Activated naive CD4-positive, alpha-beta T cell treated with anti-CD3 and anti-CD28 coated beads, Interleukin-2, amount 50 U/mL, for 72 hours (primary cell): ENCODE data around the gene SLC35D1. TPM values are rescaled to one million over a fixed set of nuclear protein-coding genes. Genes with fewer than 3 reads are reported as not detected.

Experiments used
- ATAC-seq, 2 donors: fragments of 150-1000 bp; cut with Tn5 transposase; 2 replicates each; pipeline ENCODE4 v1.10.0; 2021; ENCODE audit warnings: mild to moderate bottlenecking in 2 of 2, moderate library complexity in 2 of 2
- DNase-seq, 2 donors: peaks; one replicate each; pipeline ENCODE4 v3.0.0; 2021 to 2022; ENCODE audit warnings: low spot score in 2 of 2
- H3K27ac Mint-ChIP-seq, 2 donors: one replicate each; pipeline ENCODE4 v1.8.0; 2022; ENCODE audit warnings: mild to moderate bottlenecking in 2 of 2, mixed read lengths in 2 of 2
- H3K36me3 Mint-ChIP-seq, 2 donors: one replicate each; pipeline ENCODE4 v1.8.0; 2022; ENCODE audit warnings: mixed read lengths in 2 of 2
- H3K9me3 Mint-ChIP-seq, 2 donors: one replicate each; pipeline ENCODE4 v1.8.0; 2022; ENCODE audit warnings: mixed read lengths in 2 of 2
- total RNA-seq, 2 donors: library from RNA; stranded (reverse); gene quantifications; one replicate each; pipeline ENCODE4 v1.2.3, GENCODE V29; 2022

Gene SLC35D1
- total RNA-seq, 2 donors from 2014 or later = 11.7 to 12.5 TPM

DNA sequence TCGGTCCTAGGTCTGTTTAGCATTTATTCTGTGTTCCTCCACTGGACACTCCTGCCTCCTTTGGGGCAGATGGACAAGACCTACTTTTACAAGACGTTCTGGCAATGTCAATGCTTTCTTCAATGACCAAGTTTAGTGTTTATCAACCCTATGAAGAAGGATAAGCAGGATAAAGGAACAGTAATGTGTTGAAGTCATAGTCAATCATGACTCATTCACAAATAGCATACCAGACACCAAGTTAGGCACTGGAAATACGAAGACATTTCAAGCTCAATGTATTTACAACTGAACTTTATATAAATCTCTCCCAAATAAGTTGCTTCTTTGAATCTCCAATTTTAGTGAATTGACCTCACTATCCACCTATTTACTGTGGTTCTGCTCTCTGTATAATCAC, 4.8 kb upstream of the SLC35D1 start:
- ATAC-seq = no peak
- Mint-ChIP-seq H3K27ac (no peak overlapping the region), H3K36me3 (peaks cover 0 to 4% of the 10 kb centered on the region in 2 donors), H3K9me3 (no peaks in the 10 kb centered on the region)
- DNase-seq = no peak

DNA sequence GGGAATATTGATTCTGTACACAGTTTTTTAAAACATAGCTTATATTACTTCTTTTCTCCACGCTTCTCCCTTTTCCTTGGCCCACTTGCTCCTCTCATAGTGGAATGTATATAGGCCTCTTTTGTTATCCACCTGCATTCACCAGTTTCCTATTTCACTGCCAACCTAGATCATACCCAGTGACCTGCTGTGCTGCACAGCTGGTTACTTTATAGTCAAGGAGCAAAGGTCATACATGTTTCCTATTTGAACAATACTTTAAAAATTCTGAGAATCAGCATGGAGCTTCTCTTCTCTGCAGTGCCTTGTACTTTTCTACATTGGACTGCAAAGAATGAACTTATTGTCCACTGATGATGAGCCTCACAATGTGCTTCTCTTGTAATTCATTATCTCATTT, 4.3 kb upstream of the SLC35D1 start:
- no peak for ATAC-seq
- no peak overlapping the region for H3K27ac Mint-ChIP-seq

DNA sequence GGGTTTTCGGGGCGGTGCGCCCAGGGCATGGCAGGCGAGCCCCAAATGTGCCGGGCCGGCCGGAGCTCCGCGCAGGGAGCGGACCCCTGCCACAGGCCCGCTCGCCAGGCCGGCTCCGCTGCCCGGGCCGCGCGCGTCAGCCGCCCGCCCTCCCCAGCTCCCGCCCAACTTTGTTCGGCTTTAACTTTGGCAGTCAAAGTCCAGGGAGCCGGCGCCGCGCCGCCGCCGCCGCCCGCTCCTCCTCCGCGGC, 488 bp downstream of the SLC35D1 start:
- no peaks in the 10 kb centered on the region for H3K9me3 Mint-ChIP-seq
- DNase-seq = peak; percentile 46 to 66
- ATAC-seq = peak in 1 of 2 donors; percentile 52

More for the DNA sequence above, 4.3 kb upstream of the SLC35D1 start:
- peaks cover 0 to 7% of the 10 kb centered on the region in 2 donors for H3K36me3 Mint-ChIP-seq
- H3K9me3 Mint-ChIP-seq = no peaks in the 10 kb centered on the region
- no peak for DNase-seq

DNA sequence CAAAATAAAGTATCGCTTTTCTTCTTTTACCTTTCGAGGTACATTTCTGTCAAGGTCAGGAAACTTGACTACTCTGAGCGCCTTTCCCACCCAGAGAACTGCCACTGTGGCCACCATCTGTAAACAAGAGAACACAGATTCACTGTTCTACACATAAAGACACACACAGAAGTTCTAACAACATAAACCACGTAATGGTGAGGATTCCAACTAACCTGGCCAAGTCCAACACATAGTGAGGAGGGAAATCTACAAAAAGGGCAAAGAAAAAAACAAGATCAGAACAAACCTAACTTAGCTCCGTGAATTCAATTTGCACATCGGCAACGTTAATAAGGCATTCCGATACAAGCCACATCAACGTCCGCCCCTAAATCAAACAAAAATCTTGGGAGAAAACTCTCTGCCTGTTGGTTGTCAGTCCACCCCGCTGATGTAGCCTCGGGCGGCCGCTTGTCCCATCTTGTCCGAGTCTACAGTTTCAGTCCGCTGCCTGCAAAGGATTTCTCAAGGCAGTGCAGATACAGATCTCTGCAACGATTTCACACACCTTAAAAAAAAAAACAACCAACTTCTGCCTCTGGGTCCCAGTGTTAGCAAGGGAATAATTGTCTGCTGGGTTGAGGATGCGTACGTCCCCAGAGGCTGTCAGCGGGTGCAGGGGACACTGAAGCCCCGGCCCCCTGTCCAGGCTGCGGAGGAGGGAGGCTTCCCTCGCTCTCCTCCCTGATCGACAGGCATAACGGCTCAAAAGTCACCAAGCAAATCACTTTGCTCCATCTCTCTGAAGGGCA, 1.0 kb downstream of the SLC35D1 start:
- DNase-seq = peak in 1 of 2 donors; percentile 17
- Mint-ChIP-seq H3K27ac (peak overlapping the region; percentile 12 to 88), H3K36me3 (peaks cover 6 to 21% of the 10 kb centered on the region in 2 donors), H3K9me3 (no peaks in the 10 kb centered on the region)
- ATAC-seq = peak in 1 of 2 donors; percentile 25

More for the DNA sequence above, 488 bp downstream of the SLC35D1 start:
- H3K27ac Mint-ChIP-seq = peak overlapping the region in 1 of 2 donors; percentile 88
- peaks cover 6 to 21% of the 10 kb centered on the region in 2 donors for H3K36me3 Mint-ChIP-seq

DNA sequence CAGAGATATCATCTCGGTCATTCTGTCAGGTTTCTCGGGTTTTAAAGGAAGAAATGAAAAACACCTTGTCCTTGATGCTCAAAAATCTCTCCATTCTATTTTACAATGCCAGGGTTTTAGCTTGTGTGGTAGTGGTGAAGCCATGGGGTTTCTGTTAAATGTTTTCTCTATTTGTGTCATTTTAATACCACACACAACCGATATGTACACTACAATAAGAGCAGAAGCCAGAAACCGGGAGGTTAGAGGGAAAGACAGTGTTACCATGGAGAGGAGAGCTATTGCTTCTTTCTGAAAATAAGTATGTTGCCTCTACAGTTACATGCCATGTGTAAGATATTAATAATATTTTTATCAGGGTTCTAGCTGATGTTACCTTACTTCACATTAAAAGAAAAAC, 2.8 kb downstream of the SLC35D1 start:
- H3K27ac Mint-ChIP-seq = no peak overlapping the region
- H3K9me3 Mint-ChIP-seq = no peaks in the 10 kb centered on the region
- ATAC-seq (no peak), DNase-seq (no peak)
- peaks cover 6 to 21% of the 10 kb centered on the region in 2 donors for H3K36me3 Mint-ChIP-seq

DNA sequence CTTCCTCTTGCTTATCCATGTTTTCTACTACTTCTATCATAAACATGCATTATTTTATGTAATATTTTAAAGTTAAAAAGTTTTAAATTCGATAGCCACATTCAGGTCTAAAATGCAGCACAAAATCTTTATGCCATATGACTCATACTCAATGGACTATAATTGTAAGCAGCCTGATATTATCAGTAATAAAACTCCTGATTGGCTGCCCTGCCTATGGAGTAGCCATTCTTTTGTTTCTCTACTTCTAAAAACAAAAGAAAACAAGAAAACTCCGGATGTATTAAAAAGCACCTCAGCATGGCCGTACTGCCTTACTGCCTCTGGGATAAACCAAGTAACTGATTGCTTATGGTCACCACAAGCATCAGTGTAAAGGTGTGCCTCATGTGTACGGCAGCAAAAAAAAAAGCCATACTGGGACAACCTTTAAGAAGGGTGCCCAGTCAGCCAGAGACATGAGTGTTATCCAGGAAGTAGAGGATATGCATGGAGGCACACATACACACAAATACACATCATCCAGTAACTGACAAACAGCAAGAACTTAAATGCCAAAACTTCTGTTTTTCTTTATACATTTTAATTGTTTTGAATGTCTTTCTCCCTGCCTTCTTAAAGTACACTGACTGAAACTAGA, 9.2 kb downstream of the SLC35D1 start:
- DNase-seq (no peak), ATAC-seq (no peak)
- no peak overlapping the region for H3K27ac Mint-ChIP-seq
- H3K9me3 Mint-ChIP-seq = no peaks in the 10 kb centered on the region
- H3K36me3 Mint-ChIP-seq = peaks cover 25 to 28% of the 10 kb centered on the region in 2 donors

DNA sequence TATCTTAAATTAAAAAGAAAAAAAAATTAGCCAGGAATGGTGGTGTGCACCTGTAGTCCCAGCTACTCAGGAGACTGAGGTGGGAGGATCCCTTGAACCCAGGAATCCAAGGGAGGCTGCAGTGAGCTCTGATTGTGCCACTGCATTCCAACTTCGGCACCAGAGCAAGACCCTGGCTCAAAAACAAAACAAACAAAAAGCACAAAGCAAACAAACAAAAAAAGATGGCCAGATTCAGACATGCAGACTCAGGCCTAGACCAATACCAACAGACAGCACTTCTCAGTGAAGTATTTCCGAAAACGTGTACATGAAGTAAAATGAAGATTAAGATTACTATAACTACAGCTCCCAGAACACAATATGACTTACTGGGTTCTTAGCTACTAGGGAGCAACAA, 10.6 kb downstream of the SLC35D1 start:
- DNase-seq = no peak
- Mint-ChIP-seq H3K27ac (no peak overlapping the region), H3K9me3 (no peaks in the 10 kb centered on the region), H3K36me3 (peaks cover 27 to 38% of the 10 kb centered on the region in 2 donors)
- no peak for ATAC-seq

DNA sequence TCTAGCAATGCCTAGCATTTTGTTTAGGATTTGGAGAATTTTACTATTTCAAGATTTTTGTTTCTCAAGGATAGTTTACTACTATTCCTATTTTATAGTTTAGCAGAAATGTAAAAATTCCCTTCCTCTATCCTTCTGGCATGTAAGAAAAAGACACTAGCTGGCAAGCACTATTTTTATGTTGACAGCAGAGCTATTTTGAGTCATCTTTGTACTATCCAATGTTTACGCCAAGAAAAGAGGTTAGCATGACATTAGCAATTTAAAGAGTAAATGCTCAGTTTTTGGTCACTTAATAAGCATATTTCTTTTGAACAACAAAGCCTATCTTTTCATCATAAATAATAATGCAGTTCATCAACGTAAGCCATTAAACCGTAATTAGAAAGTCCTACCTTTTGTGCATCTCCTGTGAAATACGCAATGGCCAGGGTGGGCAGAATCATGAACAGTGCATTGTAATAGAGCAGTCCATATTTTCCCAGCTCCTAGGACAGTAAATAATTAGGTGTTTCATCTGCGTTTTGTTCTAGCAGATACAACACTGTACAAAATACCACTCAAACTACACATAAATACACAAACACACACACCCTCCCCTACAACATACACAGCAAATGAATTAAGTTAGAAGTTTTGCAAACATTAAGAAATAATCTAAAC, 12.0 kb downstream of the SLC35D1 start:
- no peak for ATAC-seq
- Mint-ChIP-seq H3K27ac (peak overlapping the region in 1 of 2 donors; percentile 33), H3K36me3 (peaks cover 34 to 46% of the 10 kb centered on the region in 2 donors)

DNA sequence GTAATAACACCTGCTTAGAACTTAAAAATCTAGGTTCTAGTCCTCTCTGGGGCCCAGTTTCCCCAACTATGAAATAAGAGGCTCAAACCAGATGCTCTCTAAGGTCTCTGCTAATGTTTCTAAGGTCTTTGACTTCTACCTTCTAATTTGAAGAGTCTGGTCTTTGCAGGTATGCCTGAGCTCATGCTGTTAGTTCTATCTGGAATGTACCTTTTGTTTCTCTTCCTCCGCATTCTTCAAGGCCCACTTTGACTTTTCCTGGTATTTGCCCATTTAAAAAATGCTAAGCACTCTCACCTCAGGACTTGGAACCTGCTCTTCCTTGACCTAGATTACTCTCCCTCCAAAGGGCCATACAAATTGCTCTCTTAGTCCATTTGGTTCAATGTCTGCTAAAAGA, 13.5 kb downstream of the SLC35D1 start:
- peaks cover 42 to 60% of the 10 kb centered on the region in 2 donors for H3K36me3 Mint-ChIP-seq
- H3K27ac Mint-ChIP-seq = no peak overlapping the region
- DNase-seq (no peak), ATAC-seq (no peak)
- peaks cover 0 to 6% of the 10 kb centered on the region in 2 donors for H3K9me3 Mint-ChIP-seq

More for the DNA sequence above, 12.0 kb downstream of the SLC35D1 start:
- DNase-seq = no peak
- H3K9me3 Mint-ChIP-seq = peaks cover 0 to under 1% of the 10 kb centered on the region in 2 donors

DNA sequence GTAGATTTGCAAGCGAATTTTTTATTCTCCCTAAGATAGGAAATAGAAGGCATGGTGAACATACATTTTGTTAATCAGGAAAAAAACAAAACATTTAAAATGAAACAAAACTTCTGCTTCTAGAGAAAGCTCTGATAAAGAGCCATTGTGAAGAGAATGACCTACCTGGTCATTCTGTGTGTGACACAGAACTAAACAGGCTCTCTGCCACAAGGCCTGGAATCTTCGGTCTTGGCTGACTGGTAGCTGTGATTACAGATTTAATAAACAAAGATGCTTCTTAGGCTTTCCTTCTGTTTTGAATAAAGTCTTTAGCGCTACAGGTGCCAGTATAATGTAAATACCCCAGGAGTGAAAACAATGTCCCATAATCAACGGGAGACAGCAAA, 22.1 kb downstream of the SLC35D1 start:
- H3K27ac Mint-ChIP-seq = no peak overlapping the region
- DNase-seq (no peak), ATAC-seq (no peak)
- peaks cover 7 to 29% of the 10 kb centered on the region in 2 donors for H3K36me3 Mint-ChIP-seq
- peaks cover 0 to 4% of the 10 kb centered on the region in 2 donors for H3K9me3 Mint-ChIP-seq

DNA sequence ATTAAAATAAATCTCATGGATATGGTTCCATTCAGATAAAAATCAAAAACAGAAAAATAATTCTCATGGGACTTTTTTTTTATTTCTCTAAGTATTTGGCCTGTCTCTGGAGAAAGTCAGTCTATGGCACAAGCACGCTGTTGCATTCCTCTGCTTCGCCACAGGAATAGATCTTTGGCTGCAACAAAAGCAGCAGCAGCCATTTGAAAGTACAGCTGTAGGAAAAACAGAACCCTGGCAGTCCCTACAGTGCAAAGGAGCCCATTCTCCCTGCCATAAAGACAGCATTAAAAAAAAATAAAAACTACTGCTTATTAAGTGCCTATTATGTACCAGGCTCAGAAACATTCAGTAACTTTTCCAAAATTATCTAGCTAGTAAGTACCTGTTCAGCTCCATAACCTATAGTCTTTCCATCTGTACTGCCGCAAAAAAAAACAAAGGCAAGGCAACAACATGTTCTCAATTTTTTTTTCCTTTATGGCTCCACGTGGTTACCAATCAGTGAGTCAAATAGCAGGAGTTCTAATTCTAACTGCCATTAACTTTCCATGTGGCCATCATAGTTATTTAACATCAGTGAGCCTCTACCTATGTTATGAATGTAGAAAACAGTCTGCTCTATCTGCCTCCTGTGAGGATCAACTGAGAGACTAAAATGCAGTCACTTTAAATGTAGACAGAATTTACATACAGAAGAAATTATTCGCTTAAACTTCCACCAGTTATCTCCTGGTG, 22.7 kb downstream of the SLC35D1 start:
- Mint-ChIP-seq H3K36me3 (peaks cover 2 to 24% of the 10 kb centered on the region in 2 donors), H3K27ac (no peak overlapping the region), H3K9me3 (no peaks in the 10 kb centered on the region)
- no peak for ATAC-seq
- DNase-seq = no peak

DNA sequence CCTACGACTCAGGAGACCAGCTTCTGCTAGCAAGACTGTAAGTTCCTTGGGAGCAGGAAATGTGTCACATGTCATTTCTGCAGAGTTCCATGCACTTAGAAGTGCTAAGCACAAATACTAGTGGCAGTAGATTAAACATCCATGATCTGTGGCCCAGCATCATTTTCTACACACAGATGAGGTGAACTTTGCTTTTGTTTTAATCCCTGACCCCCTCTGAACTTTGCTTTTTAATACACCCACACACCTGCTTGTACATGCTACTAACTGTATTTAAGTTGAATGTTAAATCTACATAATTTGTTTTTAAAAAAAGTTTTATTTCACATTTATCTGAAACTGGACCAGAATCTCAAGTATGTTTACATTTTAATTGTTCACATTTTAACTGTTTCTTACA, 24.5 kb downstream of the SLC35D1 start:
- DNase-seq (no peak), ATAC-seq (no peak)
- H3K36me3 Mint-ChIP-seq = peaks cover 0 to 11% of the 10 kb centered on the region in 2 donors
- no peak overlapping the region for H3K27ac Mint-ChIP-seq
- H3K9me3 Mint-ChIP-seq = no peaks in the 10 kb centered on the region

DNA sequence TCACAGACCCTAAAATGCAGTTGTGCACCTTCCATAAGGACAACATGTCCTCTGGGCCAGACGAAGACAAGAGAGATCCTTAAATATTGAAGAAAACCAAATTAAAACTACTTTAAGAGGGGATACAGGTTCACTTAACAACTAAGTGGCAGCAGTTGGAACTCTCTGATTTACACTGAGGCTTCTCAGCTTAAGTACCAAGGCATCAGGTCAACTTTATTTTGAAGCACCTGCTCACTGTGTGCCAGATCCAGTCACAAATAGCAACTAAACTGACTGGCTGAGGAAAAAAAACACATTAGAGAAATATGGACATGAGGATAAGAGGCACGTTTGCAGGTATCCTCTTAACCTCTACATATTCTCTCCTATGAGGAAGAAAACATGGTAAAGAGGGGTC, 33.2 kb downstream of the SLC35D1 start:
- DNase-seq (no peak), ATAC-seq (no peak)
- Mint-ChIP-seq H3K9me3 (no peaks in the 10 kb centered on the region), H3K36me3 (peaks cover 11 to 33% of the 10 kb centered on the region in 2 donors), H3K27ac (no peak overlapping the region)

DNA sequence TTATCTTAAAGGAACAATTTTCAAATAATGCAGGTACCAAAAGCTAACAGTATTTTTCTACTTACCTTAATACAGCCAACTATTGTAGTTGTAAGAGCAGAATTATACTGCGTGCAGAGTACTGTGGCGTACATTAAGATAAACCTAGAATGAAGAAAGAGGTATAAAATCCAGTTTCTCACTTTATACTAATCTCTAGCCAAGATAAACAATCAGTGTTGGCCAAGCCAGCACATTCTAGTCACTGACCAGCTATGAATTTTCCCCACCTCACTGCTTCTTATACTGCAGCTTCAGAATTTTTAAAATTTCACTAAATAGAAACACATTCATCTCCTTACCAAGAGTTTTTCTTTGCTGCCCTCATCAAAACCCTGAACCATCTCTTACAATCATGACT, 33.6 kb downstream of the SLC35D1 start:
- no peak for DNase-seq
- Mint-ChIP-seq H3K36me3 (peaks cover 11 to 33% of the 10 kb centered on the region in 2 donors), H3K27ac (no peak overlapping the region), H3K9me3 (no peaks in the 10 kb centered on the region)
- ATAC-seq = no peak

DNA sequence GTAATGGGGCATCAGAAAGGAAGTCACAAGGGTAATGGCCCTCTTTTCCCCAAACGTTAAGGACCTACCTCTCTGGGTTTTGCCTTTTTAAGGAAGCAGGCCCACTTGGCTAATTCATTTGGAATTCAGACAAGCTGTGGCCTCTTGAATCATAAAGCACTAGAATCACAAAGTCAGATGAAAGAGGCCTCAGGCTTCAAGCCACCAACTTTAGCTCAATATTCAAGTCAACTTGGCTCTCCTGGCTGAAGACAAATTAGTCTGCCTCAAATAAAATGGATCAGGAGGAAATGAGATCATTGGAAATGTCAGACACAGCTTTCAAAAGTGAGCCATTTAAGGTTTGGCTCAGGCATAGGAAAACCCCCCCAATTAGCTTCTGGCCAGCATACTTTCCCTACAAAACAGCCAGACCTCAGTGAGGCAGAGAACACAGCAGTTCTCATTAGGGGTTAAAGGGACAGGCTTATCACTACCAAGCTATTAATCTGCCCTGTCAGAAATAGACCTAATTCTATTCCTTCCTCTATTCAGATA, 34.3 kb downstream of the SLC35D1 start:
- Mint-ChIP-seq H3K27ac (no peak overlapping the region), H3K36me3 (peaks cover 11 to 33% of the 10 kb centered on the region in 2 donors), H3K9me3 (no peaks in the 10 kb centered on the region)
- no peak for ATAC-seq
- DNase-seq = no peak

DNA sequence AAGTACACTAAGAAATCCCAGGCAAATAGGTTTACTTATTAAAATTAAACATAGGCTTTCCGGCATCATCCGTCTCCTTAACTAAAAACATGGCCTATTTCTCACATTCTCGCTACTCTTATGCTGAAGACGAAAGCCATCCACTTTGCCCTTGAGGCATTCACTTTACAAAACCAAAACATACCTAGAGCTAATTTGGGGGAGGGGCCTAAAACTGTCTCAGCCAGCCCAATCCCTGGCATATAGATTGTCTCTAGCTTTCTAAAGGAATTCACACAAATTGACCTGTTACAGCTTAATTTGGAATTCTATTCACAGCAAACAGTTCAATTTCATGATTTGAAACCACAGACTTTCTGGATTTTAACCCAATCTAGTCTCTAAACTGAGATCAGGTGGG, 34.8 kb downstream of the SLC35D1 start:
- no peak for DNase-seq
- no peak overlapping the region for H3K27ac Mint-ChIP-seq
- H3K9me3 Mint-ChIP-seq = no peaks in the 10 kb centered on the region
- ATAC-seq = no peak
- H3K36me3 Mint-ChIP-seq = peaks cover 11 to 33% of the 10 kb centered on the region in 2 donors
